Measurements from ENCODE around the gene CXorf51A. TPM values are rescaled to one million over a fixed set of nuclear protein-coding genes. Genes with fewer than 3 reads are reported as not detected.
"Not testable (repeated sequence)": the region's sequence is repeated elsewhere in the genome, so short reads cannot be mapped to it uniquely, and the experiment has no call there.

CXorf51A gene
- not detected for total RNA-seq

DNA sequence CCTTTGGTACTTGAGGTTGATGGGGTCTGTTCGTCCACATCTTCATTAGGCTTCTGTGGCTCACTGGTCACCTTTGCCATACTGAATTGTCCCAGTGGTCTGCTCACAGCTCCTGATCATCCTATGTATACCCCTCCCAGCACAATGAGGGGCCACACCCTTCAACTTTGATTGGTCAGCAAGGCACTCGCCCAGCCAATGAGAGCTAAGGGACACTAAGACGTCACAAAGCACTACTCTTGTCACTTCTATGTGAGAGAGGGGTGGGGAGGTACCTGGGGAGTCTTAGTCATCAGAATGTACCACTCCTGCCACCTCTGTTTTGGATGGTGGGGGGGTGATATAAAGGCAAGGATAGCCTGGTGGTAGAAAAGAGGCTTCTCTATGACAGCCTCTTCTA, at the start of gene CXorf51A:
TSS of gene CXorf51A (minus strand) at position 101 of the 400 bp plus-strand sequence. CDS start at position 80, 21 bp downstream.
- not testable (repeated sequence) for DNase-seq

GRCh38 chrX:146863566-146863965, 49.0 kb upstream of the CXorf51A start:
- no peak for DNase-seq

GRCh38 chrX:146854281-146854680, 39.7 kb upstream of the CXorf51A start:
- no peak for DNase-seq

DNA sequence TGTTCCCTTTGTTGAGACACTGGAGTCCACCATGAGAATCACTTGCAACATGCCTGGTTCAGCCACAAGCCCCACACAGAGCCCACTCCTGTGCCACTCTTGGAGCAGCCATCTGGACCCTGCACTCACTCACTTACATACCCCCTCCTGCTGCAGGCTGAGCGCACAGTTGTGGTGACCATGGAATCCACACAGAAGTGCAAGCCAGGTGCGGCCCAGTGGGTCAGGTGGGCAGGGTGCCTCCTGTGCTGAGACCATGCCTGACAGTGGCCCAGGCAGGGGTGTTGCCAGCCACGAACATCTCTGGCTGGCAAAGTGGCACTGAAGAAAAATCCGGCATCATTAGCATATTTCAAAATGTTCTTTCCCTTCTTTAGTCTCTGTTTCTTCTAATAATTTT, 17.4 kb upstream of the CXorf51A start:
- DNase-seq = no peak

GRCh38 chrX:146809471-146809870, 5.1 kb downstream of the CXorf51A start, which contains the start of gene CXorf51B:
Gene CXorf51B (plus strand): TSS chrX:146809771. CDS start chrX:146809792, 21 bp downstream.
- DNase-seq = not testable (repeated sequence)

Other genes with a start within 250 kb of the CXorf51A start
- gene CXorf51B, start 5.0 kb downstream of the CXorf51A start, total RNA-seq = not detected